HG03196 (cell line): Measurements from ENCODE around the gene UBE2L3.

Experiments used
- ATAC-seq: cut with Tn5 transposase; IDR thresholded peaks from one replicate; pipeline ENCODE4 v1.9.1; 2021; ENCODE audit not compliant: unreplicated experiment

Gene UBE2L3

GRCh38 chr22:21669026-21669425 is 101.5 kb downstream of the UBE2L3 start:
- no peak for ATAC-seq

- no peak for ATAC-seq
Measured at GRCh38 chr22:21672107-21672629, 104.7 kb downstream of the UBE2L3 start.
